Endothelial cell (in vitro differentiated cells): ENCODE results near the gene MFN2. TPM values are rescaled to one million over a fixed set of nuclear protein-coding genes. Genes with fewer than 3 reads are reported as not detected.

Experiments used
- DNase-seq: peaks from one replicate; pipeline ENCODE4 v3.0.0; 2021; ENCODE audit warnings: low spot score
- H3K27ac Mint-ChIP-seq: one replicate; pipeline ENCODE4 v1.8.0; 2021; ENCODE audit warnings: mixed read lengths, inconsistent platforms; ENCODE audit not compliant: unreplicated experiment
- H3K27me3 Mint-ChIP-seq: one replicate; pipeline ENCODE4 v1.8.0; 2021; ENCODE audit warnings: mild to moderate bottlenecking, moderate library complexity, mixed read lengths, inconsistent platforms; ENCODE audit not compliant: unreplicated experiment
- H3K36me3 Mint-ChIP-seq: one replicate; pipeline ENCODE4 v1.8.0; 2021; ENCODE audit warnings: mild to moderate bottlenecking, low read depth, mixed read lengths, inconsistent platforms; ENCODE audit not compliant: unreplicated experiment
- H3K4me1 Mint-ChIP-seq: one replicate; pipeline ENCODE4 v1.8.0; 2021; ENCODE audit warnings: mild to moderate bottlenecking, mixed read lengths, inconsistent platforms; ENCODE audit not compliant: unreplicated experiment
- H3K4me3 Mint-ChIP-seq: one replicate; pipeline ENCODE4 v1.8.0; 2021; ENCODE audit warnings: mild to moderate bottlenecking, mixed read lengths, inconsistent platforms; ENCODE audit not compliant: unreplicated experiment
- H3K9me3 Mint-ChIP-seq: one replicate; pipeline ENCODE4 v1.8.0; 2021; ENCODE audit warnings: mixed read lengths, inconsistent platforms; ENCODE audit not compliant: unreplicated experiment
- long read RNA-seq: library from polyadenylated mRNA; unstranded; transcript quantifications from one replicate; pipeline ENCODE4 v2.0.0, GENCODE V29; 2020; ENCODE audit not compliant: unreplicated experiment
- total RNA-seq: library from RNA; stranded (reverse); fragmentation: NEBNext Ultra II Directional; extraction: Animal tissue kit (Norgen Biotek cat#: 25700); gene quantifications from one replicate; pipeline ENCODE4 v1.2.1, GENCODE V29; 2021; ENCODE audit not compliant: unreplicated experiment
- TF ChIP-seq, protein P1 (sequence below): fragments of 200-600 bp; sonication (generic); IDR thresholded peaks from one replicate; pipeline ENCODE4 v1.5.0; 2021; ENCODE audit warnings: antibody characterized with exemption; ENCODE audit not compliant: unreplicated experiment

MFN2 gene
- total RNA-seq, result 59.4 TPM
- long read RNA-seq, full-length matches to known transcripts, result 4 of 9 reads
- long read RNA-seq, partial matches to known transcripts, result 3 of 9 reads
- long read RNA-seq, other reads (novel, unspliced or antisense), result 2 of 9 reads

DNA sequence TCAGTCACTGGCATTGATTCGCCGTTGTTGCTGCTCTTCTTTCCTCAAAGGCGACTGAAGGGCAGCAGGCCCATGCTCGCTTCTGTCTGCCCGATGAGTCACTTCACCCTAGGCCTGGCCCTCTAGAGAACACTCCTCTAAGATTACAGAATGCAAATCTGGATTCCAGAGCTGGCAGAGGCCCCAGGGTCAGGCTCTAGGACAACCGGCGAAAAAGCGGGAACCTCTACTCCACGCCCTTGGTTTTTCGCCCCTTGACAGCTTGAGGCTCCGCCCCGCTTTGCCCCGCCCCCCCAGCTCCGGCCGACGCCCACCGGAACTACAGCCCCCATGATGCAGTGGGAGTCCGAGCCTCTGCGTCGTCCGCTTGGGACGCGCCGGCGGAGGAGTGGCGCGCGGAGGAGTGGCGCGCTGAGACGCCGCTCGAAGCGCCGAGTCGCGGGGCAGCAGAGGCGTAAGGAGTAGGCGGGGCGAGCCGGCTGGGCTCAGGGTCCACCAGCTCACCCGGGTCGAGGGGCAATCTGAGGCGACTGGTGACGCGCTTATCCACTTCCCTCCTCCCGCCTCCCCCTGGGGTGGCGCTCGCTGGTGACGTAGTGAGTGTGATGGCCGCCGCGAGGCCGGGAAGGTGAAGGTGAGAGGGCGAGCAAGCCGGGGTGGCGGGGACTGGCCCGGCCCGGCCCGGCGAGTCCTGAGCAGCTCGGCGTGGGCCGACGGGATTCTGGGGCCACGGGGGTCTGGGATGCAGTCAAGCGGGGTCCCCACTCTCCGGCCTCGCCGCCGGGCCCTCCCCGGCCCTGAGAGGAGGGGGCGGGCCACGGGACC, at the start of gene MFN2:
Gene MFN2 (plus strand): TSS at position 594 of the 825 bp plus-strand sequence. CDS start 8,725 bp downstream, outside the sequence.
- Mint-ChIP-seq H3K9me3 (no peaks in the 10 kb centered on the region), H3K36me3 (peaks cover 27% of the 10 kb centered on the region), H3K27ac (peak within 1 kb of the TSS; percentile 91), H3K4me1 (peaks cover 17% of the 10 kb centered on the region), H3K27me3 (peaks cover 9% of the 10 kb centered on the region), H3K4me3 (peak within 1 kb of the TSS; percentile 95)
- peak; percentile 97 for DNase-seq
- TF ChIP-seq, protein P1, sequence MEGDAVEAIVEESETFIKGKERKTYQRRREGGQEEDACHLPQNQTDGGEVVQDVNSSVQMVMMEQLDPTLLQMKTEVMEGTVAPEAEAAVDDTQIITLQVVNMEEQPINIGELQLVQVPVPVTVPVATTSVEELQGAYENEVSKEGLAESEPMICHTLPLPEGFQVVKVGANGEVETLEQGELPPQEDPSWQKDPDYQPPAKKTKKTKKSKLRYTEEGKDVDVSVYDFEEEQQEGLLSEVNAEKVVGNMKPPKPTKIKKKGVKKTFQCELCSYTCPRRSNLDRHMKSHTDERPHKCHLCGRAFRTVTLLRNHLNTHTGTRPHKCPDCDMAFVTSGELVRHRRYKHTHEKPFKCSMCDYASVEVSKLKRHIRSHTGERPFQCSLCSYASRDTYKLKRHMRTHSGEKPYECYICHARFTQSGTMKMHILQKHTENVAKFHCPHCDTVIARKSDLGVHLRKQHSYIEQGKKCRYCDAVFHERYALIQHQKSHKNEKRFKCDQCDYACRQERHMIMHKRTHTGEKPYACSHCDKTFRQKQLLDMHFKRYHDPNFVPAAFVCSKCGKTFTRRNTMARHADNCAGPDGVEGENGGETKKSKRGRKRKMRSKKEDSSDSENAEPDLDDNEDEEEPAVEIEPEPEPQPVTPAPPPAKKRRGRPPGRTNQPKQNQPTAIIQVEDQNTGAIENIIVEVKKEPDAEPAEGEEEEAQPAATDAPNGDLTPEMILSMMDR, result no peak

DNA sequence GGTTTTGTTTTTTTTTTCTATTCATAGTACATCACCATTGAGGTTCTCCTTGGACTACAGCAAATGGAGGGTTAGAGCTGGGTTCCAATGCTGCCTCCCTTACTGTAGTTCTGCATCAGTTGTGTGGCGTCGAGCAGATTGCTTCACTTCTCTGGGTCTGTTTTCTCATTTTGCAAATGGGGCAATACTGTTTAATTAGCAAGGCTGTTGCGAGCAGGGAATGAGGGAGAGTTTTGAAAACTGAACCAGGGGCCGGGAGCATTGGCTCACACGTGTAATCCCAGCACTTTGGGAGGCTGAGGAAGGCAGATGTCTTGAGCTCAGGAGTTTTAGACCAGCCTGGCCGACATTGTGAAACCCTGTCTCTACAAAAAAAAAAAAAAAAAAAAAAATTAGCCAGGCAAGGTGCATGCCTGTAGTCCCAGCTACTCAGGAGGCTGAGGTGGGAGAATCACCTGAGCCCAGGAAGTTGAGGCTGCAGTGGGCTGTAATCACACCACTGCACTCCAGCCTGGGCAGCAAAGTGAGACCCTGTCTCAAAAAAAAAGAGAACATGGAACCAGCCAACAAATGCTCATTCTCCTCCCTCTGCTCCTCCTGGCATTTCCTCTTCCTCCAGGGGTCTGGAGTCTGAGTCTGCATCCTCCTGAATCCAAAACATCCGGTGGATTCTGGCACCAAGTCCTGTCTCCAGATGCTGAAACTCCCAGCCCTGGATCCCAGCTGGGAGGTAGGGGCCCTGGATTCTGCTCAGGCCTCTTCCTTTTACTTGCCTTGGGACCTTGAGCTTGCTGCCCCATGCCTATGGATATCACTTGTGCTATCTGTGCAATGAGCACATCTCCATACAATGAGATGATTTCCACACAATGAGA, 49.4 kb upstream of the MFN2 start:
- Mint-ChIP-seq H3K4me1 (peaks cover 16% of the 10 kb centered on the region), H3K4me3 (peak overlapping the region; percentile 12), H3K27me3 (peaks cover 9% of the 10 kb centered on the region), H3K27ac (peak overlapping the region; percentile 94), H3K36me3 (no peaks in the 10 kb centered on the region), H3K9me3 (no peaks in the 10 kb centered on the region)
- peak; percentile 49 for DNase-seq
- TF ChIP-seq, protein P1, result no peak

GRCh38 chr1:11931845-11932244, 48.4 kb upstream of the MFN2 start:
- peaks cover 3% of the 10 kb centered on the region for H3K27me3 Mint-ChIP-seq
- DNase-seq, result no peak
- peak overlapping the region; percentile 84 for H3K27ac Mint-ChIP-seq
- TF ChIP-seq, protein P1, result no peak
- H3K4me1 Mint-ChIP-seq, result peaks cover 16% of the 10 kb centered on the region
- no peaks in the 10 kb centered on the region for H3K36me3 Mint-ChIP-seq
- H3K9me3 Mint-ChIP-seq, result no peaks in the 10 kb centered on the region
- no peak overlapping the region for H3K4me3 Mint-ChIP-seq

- H3K27me3 Mint-ChIP-seq, result peaks cover 3% of the 10 kb centered on the region
- TF ChIP-seq, protein P1, result no peak
- H3K36me3 Mint-ChIP-seq, result no peaks in the 10 kb centered on the region
- H3K4me1 Mint-ChIP-seq, result peaks cover 19% of the 10 kb centered on the region
- DNase-seq, result peak; percentile 92
- H3K27ac Mint-ChIP-seq, result peak within 1 kb of the TSS; percentile 74
- H3K4me3 Mint-ChIP-seq, result peak within 1 kb of the TSS; percentile 85
- no peaks in the 10 kb centered on the region for H3K9me3 Mint-ChIP-seq
Observed at GRCh38 chr1:11934302-11935056, 45.8 kb upstream of the MFN2 start, which contains the start of gene PLOD1. TSS of gene PLOD1 (plus strand) at chr1:11934717. CDS start at chr1:11934780, 63 bp downstream.
